ENCODE measurements around the gene NFASC. TPM values are rescaled to one million over a fixed set of nuclear protein-coding genes. Genes with fewer than 3 reads are reported as not detected.

The NFASC gene
- total and polyA plus RNA-seq, 2 donors (not counting 3 experiments of a cell fraction or from before 2014, with no cell fraction given), result not detected

DNA sequence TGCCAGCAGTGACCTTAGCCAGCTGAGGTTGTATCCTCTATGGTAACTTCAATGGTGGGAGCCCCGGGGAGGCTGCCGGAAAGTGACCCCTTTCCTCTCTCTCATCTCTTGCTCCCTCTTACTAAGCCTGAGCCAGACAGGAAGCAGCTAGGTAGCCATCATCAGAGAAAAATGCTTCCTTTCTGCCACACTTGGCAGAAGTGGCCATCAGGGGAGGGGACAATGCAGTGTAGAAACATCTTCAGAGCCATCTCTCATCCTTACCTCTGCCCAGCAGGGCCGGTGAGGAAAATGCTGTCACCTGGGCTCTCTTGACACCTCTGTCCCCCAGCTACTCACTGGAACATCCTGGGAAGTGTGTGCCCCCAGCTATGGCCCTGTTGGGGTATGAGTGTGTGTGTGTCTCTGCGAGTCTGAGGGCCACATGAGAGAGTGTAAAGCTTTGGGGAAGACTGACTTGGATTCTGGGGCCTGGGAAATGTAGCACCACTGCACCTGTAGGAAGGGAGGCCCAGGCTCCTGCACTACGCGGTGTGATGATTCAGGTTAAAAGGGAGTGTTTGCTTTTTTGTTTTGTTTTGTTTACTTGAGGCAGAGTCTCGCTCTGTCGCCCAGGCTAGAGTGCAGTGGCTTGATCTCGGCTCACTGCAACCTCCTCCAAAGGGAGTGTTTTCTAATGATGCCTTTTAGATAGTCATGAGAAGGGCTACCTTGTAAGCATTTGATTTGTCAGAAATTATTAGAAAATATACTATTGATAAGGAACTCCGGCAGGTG is 123.6 kb downstream of the NFASC start:
- Histone ChIP-seq H3K4me3 (replicated peaks in 1 of 3; ENCODE audit: insufficient read depth in 1 of 3, low read depth in 1 of 3, low read length in 3 of 3) (no peak overlapping the region), H3K9ac (replicated peaks; ENCODE audit: extremely low read depth, insufficient read depth, low read length) (no peak overlapping the region), H3K9me1 (replicated peaks; ENCODE audit: control insufficient read depth, extremely low read depth, insufficient read depth, low read length) (no peaks in the 10 kb centered on the region), H4K20me1 (replicated peaks; ENCODE audit: control insufficient read depth, extremely low read depth, insufficient read depth, low read length) (no peaks in the 10 kb centered on the region), H3K27ac (ENCODE audit: insufficient read depth, low read depth, low read length) (no peak overlapping the region), H3K9me3 (replicated peaks; ENCODE audit: control insufficient read depth, insufficient read depth, low read length) (no peaks in the 10 kb centered on the region), H3K4me2 (ENCODE audit: insufficient read depth, low read length) (no peak overlapping the region), H3K36me3 (ENCODE audit: control insufficient read depth in 2 of 2, extremely low read depth in 1 of 2, insufficient read depth in 2 of 2, low read length in 2 of 2) (no peaks in the 10 kb centered on the region), H3K79me2 (ENCODE audit: control insufficient read depth, insufficient read depth, low read length) (no peaks in the 10 kb centered on the region), H3K27me3 (ENCODE audit: control insufficient read depth in 2 of 2, insufficient read depth in 2 of 2, low read length in 2 of 2) (peaks cover 0 to 12% of the 10 kb centered on the region in 2 experiments), H3K4me1 (ENCODE audit: control insufficient read depth, extremely low read depth, insufficient read depth, low read length) (no peaks in the 10 kb centered on the region), H2AFZ (ENCODE audit: low read depth, low read length) (no peak overlapping the region)
- intact Hi-C loops (cut with micrococcal nuclease) (no loop called here), dilution Hi-C loops (cut with MboI; ENCODE audit: extremely low pct_ligation_motif_present, low sequenced_read_pairs) (no loop called here)
- ChIA-PET POLR2A (no interaction called here), CTCF (interaction anchor here (0.7 to 6.2 kb wide), 4 partner anchors 10 to 264 kb away, joined by 3 to 86 read pairs (median 4); no protein-coding TSS in a partner anchor)
- no TSS peak for BruUV-seq (replicated peaks)
- DNase-seq (ENCODE audit: low read depth, low spot score), result no peak
- TF ChIP-seq, protein P1, sequence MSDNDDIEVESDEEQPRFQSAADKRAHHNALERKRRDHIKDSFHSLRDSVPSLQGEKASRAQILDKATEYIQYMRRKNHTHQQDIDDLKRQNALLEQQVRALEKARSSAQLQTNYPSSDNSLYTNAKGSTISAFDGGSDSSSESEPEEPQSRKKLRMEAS (IDR thresholded peaks at IDR 0.05; ENCODE audit: insufficient read depth, insufficient read length), result no peak
- TF ChIP-seq JUN (IDR thresholded peaks at IDR 0.05; ENCODE audit: borderline replicate concordance, insufficient read depth, insufficient read length, low read depth), result no peak
- no peak for FAIRE-seq

DNA sequence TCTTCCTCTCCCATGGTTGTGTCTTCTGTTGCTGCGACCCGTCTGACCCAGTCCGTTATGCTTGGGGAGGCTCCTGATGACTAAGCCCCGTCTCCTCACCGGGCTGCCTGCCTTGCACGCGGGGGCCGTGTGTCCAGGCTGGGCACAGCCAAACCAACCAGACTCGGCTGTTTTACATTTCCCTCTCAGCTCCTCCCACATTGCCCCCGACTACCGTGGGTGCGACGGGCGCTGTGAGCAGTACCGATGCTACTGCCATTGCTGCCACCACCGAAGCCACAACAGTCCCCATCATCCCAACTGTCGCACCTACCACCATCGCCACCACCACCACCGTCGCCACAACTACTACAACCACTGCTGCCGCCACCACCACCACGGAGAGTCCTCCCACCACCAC is 126.3 kb downstream of the NFASC start:
- intact Hi-C loops (cut with micrococcal nuclease), result no loop called here

More for the DNA sequence above, 126.3 kb downstream of the NFASC start:
- Histone ChIP-seq H3K36me3 (ENCODE audit: control insufficient read depth in 2 of 2, extremely low read depth in 1 of 2, insufficient read depth in 2 of 2, low read length in 2 of 2) (no peaks in the 10 kb centered on the region), H3K9me1 (replicated peaks; ENCODE audit: control insufficient read depth, extremely low read depth, insufficient read depth, low read length) (no peaks in the 10 kb centered on the region), H3K27ac (ENCODE audit: insufficient read depth, low read depth, low read length) (no peak overlapping the region), H4K20me1 (replicated peaks; ENCODE audit: control insufficient read depth, extremely low read depth, insufficient read depth, low read length) (no peaks in the 10 kb centered on the region), H3K9me3 (replicated peaks; ENCODE audit: control insufficient read depth, insufficient read depth, low read length) (no peaks in the 10 kb centered on the region), H3K9ac (replicated peaks; ENCODE audit: extremely low read depth, insufficient read depth, low read length) (no peak overlapping the region), H3K27me3 (ENCODE audit: control insufficient read depth in 2 of 2, insufficient read depth in 2 of 2, low read length in 2 of 2) (peaks cover 0 to 2% of the 10 kb centered on the region in 2 experiments), H3K4me3 (replicated peaks in 1 of 3; ENCODE audit: insufficient read depth in 1 of 3, low read depth in 1 of 3, low read length in 3 of 3) (no peak overlapping the region), H3K4me1 (ENCODE audit: control insufficient read depth, extremely low read depth, insufficient read depth, low read length) (no peaks in the 10 kb centered on the region), H2AFZ (ENCODE audit: low read depth, low read length) (no peak overlapping the region), H3K4me2 (ENCODE audit: insufficient read depth, low read length) (no peak overlapping the region), H3K79me2 (ENCODE audit: control insufficient read depth, insufficient read depth, low read length) (no peaks in the 10 kb centered on the region)
- dilution Hi-C loops (cut with MboI; ENCODE audit: extremely low pct_ligation_motif_present, low sequenced_read_pairs), result no loop called here
- FAIRE-seq (no peak), DNase-seq (ENCODE audit: low read depth, low spot score) (no peak)
- CTCF ChIA-PET, result interaction anchor here (3.7 kb wide), 1 partner anchor 65 kb away, joined by 30 read pairs; no protein-coding TSS in a partner anchor
- POLR2A ChIA-PET, result no interaction called here
- TF ChIP-seq POLR2AphosphoS5 (IDR thresholded peaks at IDR 0.05; ENCODE audit: insufficient read depth, low read depth, low read length) (no peak), POLR2A (IDR thresholded peaks at IDR 0.05; ENCODE audit: low read depth, low read length) (no peak), JUN (IDR thresholded peaks at IDR 0.05; ENCODE audit: borderline replicate concordance, insufficient read depth, insufficient read length, low read depth) (no peak), MYC (IDR thresholded peaks at IDR 0.05; ENCODE audit: low read depth, low read length) (no peak), GATA2 (IDR thresholded peaks at IDR 0.05; ENCODE audit: insufficient read depth, insufficient read length, low read depth, low read length) (no peak), EZH2 (IDR thresholded peaks at IDR 0.05; ENCODE audit: borderline replicate concordance, low read depth, low read length, severe bottlenecking) (no peak), FOS (IDR thresholded peaks at IDR 0.05; ENCODE audit: borderline replicate concordance, insufficient read depth, low read length) (no peak)
- TF ChIP-seq, protein P2, sequence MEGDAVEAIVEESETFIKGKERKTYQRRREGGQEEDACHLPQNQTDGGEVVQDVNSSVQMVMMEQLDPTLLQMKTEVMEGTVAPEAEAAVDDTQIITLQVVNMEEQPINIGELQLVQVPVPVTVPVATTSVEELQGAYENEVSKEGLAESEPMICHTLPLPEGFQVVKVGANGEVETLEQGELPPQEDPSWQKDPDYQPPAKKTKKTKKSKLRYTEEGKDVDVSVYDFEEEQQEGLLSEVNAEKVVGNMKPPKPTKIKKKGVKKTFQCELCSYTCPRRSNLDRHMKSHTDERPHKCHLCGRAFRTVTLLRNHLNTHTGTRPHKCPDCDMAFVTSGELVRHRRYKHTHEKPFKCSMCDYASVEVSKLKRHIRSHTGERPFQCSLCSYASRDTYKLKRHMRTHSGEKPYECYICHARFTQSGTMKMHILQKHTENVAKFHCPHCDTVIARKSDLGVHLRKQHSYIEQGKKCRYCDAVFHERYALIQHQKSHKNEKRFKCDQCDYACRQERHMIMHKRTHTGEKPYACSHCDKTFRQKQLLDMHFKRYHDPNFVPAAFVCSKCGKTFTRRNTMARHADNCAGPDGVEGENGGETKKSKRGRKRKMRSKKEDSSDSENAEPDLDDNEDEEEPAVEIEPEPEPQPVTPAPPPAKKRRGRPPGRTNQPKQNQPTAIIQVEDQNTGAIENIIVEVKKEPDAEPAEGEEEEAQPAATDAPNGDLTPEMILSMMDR (IDR thresholded peaks at IDR 0.05; ENCODE audit: extremely low read depth in 1 of 2, insufficient read depth in 1 of 2, low read depth in 1 of 2, low read length in 2 of 2), result no peak
- TF ChIP-seq, protein P1 (IDR thresholded peaks at IDR 0.05; ENCODE audit: insufficient read depth, insufficient read length), result no peak
- BruUV-seq (replicated peaks), result no TSS peak
